GM12892 (cell line): ENCODE data around the gene XYLT1.

Experiments
- POLR2AphosphoS5 ChIP-seq: IDR thresholded peaks from 2 replicates; pipeline ENCODE4 v1.6.1; 2011; ENCODE audit warnings: low read depth, low read length, control low read depth
- TAF1 ChIP-seq: IDR thresholded peaks from 2 replicates; pipeline ENCODE4 v1.6.1; 2011; ENCODE audit warnings: low read depth, mild to moderate bottlenecking, control low read depth, low read length, borderline replicate concordance

DNA sequence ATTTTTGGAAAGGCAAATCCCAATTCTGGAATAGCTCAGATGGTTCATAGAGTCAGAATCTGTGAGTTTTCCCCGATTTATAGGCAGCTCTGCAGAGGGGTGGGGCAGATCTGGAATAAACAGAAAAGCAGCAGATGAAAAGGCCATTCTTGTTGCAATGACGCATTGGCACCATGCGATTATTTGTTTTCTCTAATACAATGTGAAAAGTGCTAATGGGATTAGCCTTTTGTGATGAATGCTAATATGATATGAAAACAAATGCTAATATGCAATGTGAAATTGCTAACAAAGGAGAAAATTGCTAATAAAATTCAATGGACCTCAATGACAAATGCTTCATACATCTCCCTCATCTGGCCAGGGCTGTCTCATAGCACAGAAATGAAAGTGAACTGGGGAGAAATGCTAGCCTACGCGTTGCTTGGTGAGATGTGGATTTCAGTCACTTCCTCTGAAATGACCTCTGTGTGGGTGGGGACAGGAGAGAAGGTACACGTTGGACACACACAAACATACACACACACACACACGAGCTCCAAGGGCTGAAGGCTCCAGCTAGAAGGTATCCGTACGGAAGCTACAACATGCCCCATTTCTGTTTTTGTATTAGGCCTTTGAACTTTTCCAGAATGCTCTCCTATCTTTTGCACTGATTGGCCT is 394.5 kb downstream of the XYLT1 start:
- no peak for TF ChIP-seq TAF1
- no peak for TF ChIP-seq POLR2AphosphoS5
